ENCODE results near the gene PHLDB3. TPM values are rescaled to one million over a fixed set of nuclear protein-coding genes. Genes with fewer than 3 reads are reported as not detected.
A peak's percentile ranks its signal among the peaks of the same experiment; 100 is the strongest.
"Not testable (repeated sequence)": the region's sequence is repeated elsewhere in the genome, so short reads cannot be mapped to it uniquely, and the experiment has no call there.

Gene PHLDB3
- total RNA-seq, 1 donor from 2014 or later = 7.8 TPM

DNA sequence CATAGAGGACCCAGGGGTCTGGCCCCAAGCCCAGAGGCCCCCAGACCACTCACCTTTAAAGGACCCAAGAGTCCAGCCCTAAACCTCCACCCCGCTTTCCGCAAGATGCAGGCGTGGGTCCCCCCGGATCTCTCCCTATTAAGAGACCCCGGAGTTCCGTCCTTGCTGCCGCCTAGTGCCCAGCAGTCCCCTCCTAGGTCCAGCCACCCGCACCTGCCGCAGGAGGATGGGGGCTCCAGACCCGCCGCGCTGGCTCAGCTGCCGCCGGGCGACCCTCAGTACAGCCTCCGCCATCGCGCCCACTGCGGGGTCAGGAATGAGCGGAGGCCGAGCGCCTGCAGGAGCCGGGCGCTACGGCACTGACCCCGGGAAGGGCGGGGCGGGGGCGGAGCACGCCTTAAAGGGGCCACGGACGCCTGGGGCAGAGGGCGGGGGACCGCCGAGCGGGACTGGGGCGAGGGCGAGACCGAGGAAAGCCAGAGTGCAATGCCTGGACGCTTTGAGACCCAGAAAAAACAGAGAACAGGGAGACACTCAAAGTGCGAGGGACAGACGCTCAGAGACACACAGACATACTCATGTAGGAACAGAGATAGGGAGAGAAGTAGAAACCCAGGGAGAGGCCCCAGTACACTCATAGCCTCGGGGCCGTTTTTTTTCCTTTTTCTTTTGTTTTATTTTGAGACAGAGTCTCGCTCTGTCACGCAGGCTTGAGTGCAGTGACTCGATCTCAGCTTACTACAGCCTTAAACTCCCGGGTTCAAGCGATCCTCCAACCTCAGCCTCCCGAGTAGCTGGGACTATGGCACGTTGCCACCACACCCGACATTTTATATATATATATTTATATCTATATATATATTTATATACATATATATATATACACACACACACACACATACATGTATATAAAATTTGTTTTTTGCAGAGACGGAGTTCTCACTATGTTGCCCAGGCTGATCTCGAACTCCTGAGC lies 22.6 kb upstream of the PHLDB3 start, which contains the start of gene ETHE1:
Gene ETHE1 (minus strand): TSS at position 318 of the 976 bp plus-strand sequence. CDS start 24 bp downstream, at position 294.
- no peaks in the 10 kb centered on the region for H3K36me3 ChIP-seq
- ATAC-seq = peak; percentile 93 to 94

GRCh38 chr19:43525836-43526771 lies 21.6 kb upstream of the PHLDB3 start:
- Histone ChIP-seq H3K27ac (peak overlapping the region; percentile 82), H3K4me3 (peak overlapping the region; percentile 72), H3K36me3 (no peaks in the 10 kb centered on the region), H3K9me3 (no peaks in the 10 kb centered on the region), H3K4me1 (peaks cover 31% of the 10 kb centered on the region), H3K27me3 (ENCODE audit: low read depth) (no peaks in the 10 kb centered on the region)
- TF ChIP-seq, protein P1, sequence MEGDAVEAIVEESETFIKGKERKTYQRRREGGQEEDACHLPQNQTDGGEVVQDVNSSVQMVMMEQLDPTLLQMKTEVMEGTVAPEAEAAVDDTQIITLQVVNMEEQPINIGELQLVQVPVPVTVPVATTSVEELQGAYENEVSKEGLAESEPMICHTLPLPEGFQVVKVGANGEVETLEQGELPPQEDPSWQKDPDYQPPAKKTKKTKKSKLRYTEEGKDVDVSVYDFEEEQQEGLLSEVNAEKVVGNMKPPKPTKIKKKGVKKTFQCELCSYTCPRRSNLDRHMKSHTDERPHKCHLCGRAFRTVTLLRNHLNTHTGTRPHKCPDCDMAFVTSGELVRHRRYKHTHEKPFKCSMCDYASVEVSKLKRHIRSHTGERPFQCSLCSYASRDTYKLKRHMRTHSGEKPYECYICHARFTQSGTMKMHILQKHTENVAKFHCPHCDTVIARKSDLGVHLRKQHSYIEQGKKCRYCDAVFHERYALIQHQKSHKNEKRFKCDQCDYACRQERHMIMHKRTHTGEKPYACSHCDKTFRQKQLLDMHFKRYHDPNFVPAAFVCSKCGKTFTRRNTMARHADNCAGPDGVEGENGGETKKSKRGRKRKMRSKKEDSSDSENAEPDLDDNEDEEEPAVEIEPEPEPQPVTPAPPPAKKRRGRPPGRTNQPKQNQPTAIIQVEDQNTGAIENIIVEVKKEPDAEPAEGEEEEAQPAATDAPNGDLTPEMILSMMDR (IDR thresholded peaks at IDR 0.05) = no peak
- DNase-seq (peak; percentile 53), ATAC-seq (peak; percentile 41 to 51)
- intact Hi-C loops (cut with DNase I) = no loop called here

More for the DNA sequence above, 22.6 kb upstream of the PHLDB3 start, which contains the start of gene ETHE1:
- Histone ChIP-seq H3K4me1 (peaks cover 37% of the 10 kb centered on the region), H3K27me3 (ENCODE audit: low read depth) (no peaks in the 10 kb centered on the region), H3K4me3 (peak within 1 kb of the TSS; percentile 72), H3K9me3 (no peaks in the 10 kb centered on the region), H3K27ac (peak within 1 kb of the TSS; percentile 82)
- intact Hi-C loops (cut with DNase I) = no loop called here
- TF ChIP-seq, protein P1 (IDR thresholded peaks at IDR 0.05) = no peak
- DNase-seq = peak; percentile 90

GRCh38 chr19:43524922-43525835 lies 20.6 kb upstream of the PHLDB3 start:
- H3K36me3 ChIP-seq = no peaks in the 10 kb centered on the region
- DNase-seq (peak; percentile 76), ATAC-seq (peak; percentile 67 to 75)
- no peaks in the 10 kb centered on the region for H3K27me3 ChIP-seq (ENCODE audit: low read depth)
- peaks cover 31% of the 10 kb centered on the region for H3K4me1 ChIP-seq
- H3K4me3 ChIP-seq = peak overlapping the region; percentile 72
- H3K27ac ChIP-seq = peak overlapping the region; percentile 82
- H3K9me3 ChIP-seq = no peaks in the 10 kb centered on the region
- TF ChIP-seq, protein P1 (IDR thresholded peaks at IDR 0.05) = no peak
- intact Hi-C loops (cut with DNase I) = no loop called here

DNA sequence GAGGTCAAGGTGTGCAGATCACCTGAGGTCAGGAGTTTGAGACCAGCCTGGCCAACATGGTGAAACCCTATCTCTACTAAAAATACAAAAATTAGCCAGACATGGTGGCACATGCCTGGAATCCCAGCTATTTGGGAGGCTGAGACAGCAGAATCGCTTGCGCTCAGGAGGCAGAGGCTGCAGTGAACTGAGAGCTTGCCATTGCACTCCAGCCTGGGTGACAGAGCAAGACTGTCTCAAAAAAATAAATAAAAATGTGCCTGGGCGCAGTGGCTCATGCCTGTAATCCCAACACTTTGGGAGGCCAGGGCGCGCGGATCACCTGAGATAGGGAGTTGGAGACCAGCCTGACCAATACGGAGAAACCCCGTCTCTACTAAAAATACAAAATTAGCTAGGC lies 19.1 kb upstream of the PHLDB3 start:
- intact Hi-C loops (cut with DNase I); ATAC-seq; DNase-seq; H3K4me3 ChIP-seq; H3K27ac ChIP-seq; H3K36me3 ChIP-seq; H3K27me3 ChIP-seq (ENCODE audit: low read depth); H3K9me3 ChIP-seq: not testable (repeated sequence)
- peaks cover 42% of the 10 kb centered on the region for H3K4me1 ChIP-seq

GRCh38 chr19:43522929-43523328 lies 18.4 kb upstream of the PHLDB3 start:
- intact Hi-C loops (cut with DNase I) = no loop called here
- Histone ChIP-seq H3K4me3 (no peak overlapping the region), H3K4me1 (peaks cover 42% of the 10 kb centered on the region), H3K9me3 (no peaks in the 10 kb centered on the region), H3K36me3 (no peaks in the 10 kb centered on the region), H3K27ac (no peak overlapping the region), H3K27me3 (ENCODE audit: low read depth) (no peaks in the 10 kb centered on the region)
- no peak for DNase-seq
- TF ChIP-seq, protein P1 (IDR thresholded peaks at IDR 0.05) = no peak
- ATAC-seq = no peak

Data from lower lobe of right lung (tissue), 2 donors.